Mesendoderm (in vitro differentiated cells): Measurements from ENCODE around the gene SLC26A1.

Experiments
- DNase-seq: peaks from one replicate; pipeline ENCODE4 v3.0.0; 2013
- H2AK5ac ChIP-seq: 2 replicates; pipeline ENCODE4 v1.6.1; 2013; ENCODE audit warnings: low read length, inconsistent platforms
- H2BK120ac ChIP-seq: 2 replicates; pipeline ENCODE4 v1.6.1; 2013; ENCODE audit warnings: low read depth, mild to moderate bottlenecking, low read length, moderate library complexity, mixed read lengths
- H2BK15ac ChIP-seq: replicated peaks from 2 replicates; pipeline ENCODE4 v1.6.1; 2013; ENCODE audit warnings: low read depth, mild to moderate bottlenecking, moderate library complexity
- H2BK5ac ChIP-seq: 2 replicates; pipeline ENCODE4 v1.6.1; 2013; ENCODE audit warnings: low read length, inconsistent platforms
- H3K18ac ChIP-seq: 2 replicates; pipeline ENCODE4 v1.6.1; 2013; ENCODE audit warnings: mild to moderate bottlenecking, low read length, mixed read lengths
- H3K23ac ChIP-seq: one replicate; pipeline ENCODE4 v1.6.1; 2013; ENCODE audit warnings: low read length
- H3K27ac ChIP-seq: 2 replicates; pipeline ENCODE4 v1.5.1; 2013; ENCODE audit warnings: low read depth, mild to moderate bottlenecking, inconsistent platforms, low read length, moderate library complexity
- H3K27me3 ChIP-seq: 2 replicates; pipeline ENCODE4 v1.6.1; 2013; ENCODE audit warnings: low read length, control low read depth, mild to moderate bottlenecking, inconsistent platforms; ENCODE audit not compliant: insufficient read depth, poor library complexity
- H3K36me3 ChIP-seq: 2 replicates; pipeline ENCODE4 v1.6.1; 2013; ENCODE audit warnings: low read length, inconsistent platforms; ENCODE audit not compliant: control insufficient read depth, insufficient read depth
- H3K4ac ChIP-seq: one replicate; pipeline ENCODE4 v1.6.1; 2013; ENCODE audit warnings: low read depth, mild to moderate bottlenecking, low read length, moderate library complexity
- H3K4me1 ChIP-seq: 2 replicates; pipeline ENCODE4 v1.6.1; 2013; ENCODE audit warnings: low read depth, low read length, inconsistent platforms; ENCODE audit not compliant: control insufficient read depth
- H3K4me2 ChIP-seq: 2 replicates; pipeline ENCODE4 v1.6.1; 2013; ENCODE audit warnings: low read length
- H3K4me3 ChIP-seq: 2 replicates; pipeline ENCODE4 v1.5.1; 2013; ENCODE audit warnings: mild to moderate bottlenecking, low read length
- H3K56ac ChIP-seq: one replicate; pipeline ENCODE4 v1.6.1; 2013; ENCODE audit warnings: low read length
- H3K79me1 ChIP-seq: 2 replicates; pipeline ENCODE4 v1.6.1; 2013; ENCODE audit warnings: low read length, inconsistent platforms
- H3K79me2 ChIP-seq: 2 replicates; pipeline ENCODE4 v1.6.1; 2013; ENCODE audit warnings: mild to moderate bottlenecking, low read length; ENCODE audit not compliant: control insufficient read depth, insufficient read depth
- H3K9ac ChIP-seq: 2 replicates; pipeline ENCODE4 v1.6.1; 2013; ENCODE audit warnings: low read length, inconsistent platforms
- H4K5ac ChIP-seq: one replicate; pipeline ENCODE4 v1.6.1; 2013; ENCODE audit warnings: low read length
- H4K8ac ChIP-seq: one replicate; pipeline ENCODE4 v1.6.1; 2013; ENCODE audit warnings: low read depth, mild to moderate bottlenecking, control low read depth, low read length, moderate library complexity
- WGBS: extraction: QIAGEN DNeasy Blood & Tissue Kit; methylation state at CpG from one replicate; pipeline ENCODE4 v1.1.7; 2013; ENCODE audit warnings: low lambda C conversion rate, missing lambda C conversion rate; ENCODE audit not compliant: insufficient coverage; ENCODE audit errors: extremely low coverage; 5-methylcytosine and 5-hydroxymethylcytosine counted together

The SLC26A1 gene

GRCh38 chr4:1039493-1040343 is 46.5 kb upstream of the SLC26A1 start:
- Histone ChIP-seq H2BK15ac (no peak overlapping the region), H3K18ac (peak overlapping the region; percentile 1), H3K4me1 (peaks cover 5% of the 10 kb centered on the region), H3K79me1 (no peaks in the 10 kb centered on the region), H4K8ac (no peak overlapping the region), H2AK5ac (no peak overlapping the region), H3K36me3 (no peaks in the 10 kb centered on the region), H2BK120ac (no peak overlapping the region), H3K9ac (no peak overlapping the region), H3K79me2 (no peaks in the 10 kb centered on the region), H3K4me2 (no peak overlapping the region), H2BK5ac (no peak overlapping the region), H3K27ac (no peak overlapping the region), H3K4ac (no peak overlapping the region), H3K56ac (peak overlapping the region; percentile 60), H3K4me3 (no peak overlapping the region), H3K23ac (no peak overlapping the region), H3K27me3 (no peaks in the 10 kb centered on the region), H4K5ac (no peak overlapping the region)
- no CpG with 5 or more reads among the region's 20 CpGs for WGBS
- peak; percentile 39 for DNase-seq

GRCh38 chr4:1038948-1039492 is 45.8 kb upstream of the SLC26A1 start:
- Histone ChIP-seq H3K9ac (no peak overlapping the region), H2BK15ac (no peak overlapping the region), H3K27ac (no peak overlapping the region), H3K27me3 (no peaks in the 10 kb centered on the region), H2BK120ac (no peak overlapping the region), H3K79me2 (no peaks in the 10 kb centered on the region), H3K4me3 (no peak overlapping the region), H3K4ac (no peak overlapping the region), H3K4me2 (no peak overlapping the region), H3K36me3 (no peaks in the 10 kb centered on the region), H2AK5ac (no peak overlapping the region), H3K18ac (no peak overlapping the region), H3K23ac (no peak overlapping the region), H4K5ac (no peak overlapping the region), H3K79me1 (no peaks in the 10 kb centered on the region), H2BK5ac (no peak overlapping the region), H4K8ac (no peak overlapping the region), H3K56ac (peak overlapping the region; percentile 60), H3K4me1 (peaks cover 5% of the 10 kb centered on the region)
- WGBS, result no CpG with 5 or more reads among the region's 16 CpGs
- no peak for DNase-seq

GRCh38 chr4:1036976-1037810 is 44.0 kb upstream of the SLC26A1 start:
- WGBS, result no CpG with 5 or more reads among the region's 26 CpGs
- Histone ChIP-seq H3K4ac (no peak overlapping the region), H3K23ac (no peak overlapping the region), H3K27ac (no peak overlapping the region), H2BK15ac (no peak overlapping the region), H3K18ac (no peak overlapping the region), H3K79me2 (no peaks in the 10 kb centered on the region), H2BK5ac (no peak overlapping the region), H4K8ac (no peak overlapping the region), H3K4me3 (no peak overlapping the region), H3K79me1 (no peaks in the 10 kb centered on the region), H3K4me2 (no peak overlapping the region), H3K9ac (no peak overlapping the region), H2AK5ac (no peak overlapping the region), H3K36me3 (no peaks in the 10 kb centered on the region), H4K5ac (no peak overlapping the region), H3K27me3 (no peaks in the 10 kb centered on the region), H2BK120ac (no peak overlapping the region), H3K56ac (no peak overlapping the region), H3K4me1 (no peaks in the 10 kb centered on the region)
- DNase-seq, result no peak

GRCh38 chr4:1036095-1036494 is 42.9 kb upstream of the SLC26A1 start:
- Histone ChIP-seq H3K27ac (no peak overlapping the region), H3K4ac (no peak overlapping the region), H3K18ac (no peak overlapping the region), H3K36me3 (no peaks in the 10 kb centered on the region), H2BK15ac (no peak overlapping the region), H3K79me2 (no peaks in the 10 kb centered on the region), H3K4me1 (no peaks in the 10 kb centered on the region), H4K8ac (no peak overlapping the region), H3K9ac (no peak overlapping the region), H2AK5ac (no peak overlapping the region), H2BK120ac (no peak overlapping the region), H3K27me3 (no peaks in the 10 kb centered on the region), H3K4me2 (no peak overlapping the region), H2BK5ac (no peak overlapping the region), H3K79me1 (no peaks in the 10 kb centered on the region), H3K4me3 (no peak overlapping the region), H3K56ac (no peak overlapping the region), H3K23ac (no peak overlapping the region), H4K5ac (no peak overlapping the region)
- no CpG with 5 or more reads among the region's 15 CpGs for WGBS
- DNase-seq, result no peak

- Histone ChIP-seq H3K4me2 (no peak overlapping the region), H3K4me1 (no peaks in the 10 kb centered on the region), H2BK5ac (no peak overlapping the region), H2BK120ac (no peak overlapping the region), H3K27ac (no peak overlapping the region), H2AK5ac (no peak overlapping the region), H3K9ac (no peak overlapping the region), H3K27me3 (no peaks in the 10 kb centered on the region), H3K4me3 (no peak overlapping the region), H3K56ac (no peak overlapping the region), H3K79me2 (no peaks in the 10 kb centered on the region), H3K4ac (no peak overlapping the region), H3K36me3 (no peaks in the 10 kb centered on the region), H2BK15ac (no peak overlapping the region), H3K79me1 (no peaks in the 10 kb centered on the region), H3K18ac (no peak overlapping the region), H3K23ac (no peak overlapping the region), H4K8ac (no peak overlapping the region), H4K5ac (no peak overlapping the region)
- no CpG with 5 or more reads among the region's 26 CpGs for WGBS
- no peak for DNase-seq
Observed at GRCh38 chr4:1035510-1035909, 42.3 kb upstream of the SLC26A1 start.
